Measurements from ENCODE around the gene TNIK.

TNIK gene

DNA sequence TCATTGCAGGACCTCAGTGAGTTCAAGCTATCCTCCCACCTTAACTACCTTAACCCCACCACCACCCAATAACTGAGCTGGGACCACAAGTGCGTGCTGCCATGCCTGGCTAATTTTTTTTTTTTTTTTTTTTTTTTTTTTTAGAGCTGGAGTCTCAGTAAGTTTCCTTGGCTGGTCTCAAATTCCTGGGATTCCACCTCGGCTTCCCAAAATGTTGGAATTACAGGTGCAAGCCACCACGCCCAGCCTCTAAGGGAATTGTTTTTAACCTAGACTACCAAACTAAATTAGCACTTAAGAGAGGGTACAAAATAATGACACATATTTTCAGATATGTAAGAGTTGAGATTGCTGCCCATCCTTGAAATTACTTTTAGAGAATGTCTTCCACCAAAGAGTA is 4.3 kb upstream of the TNIK start:
- H3K4me3 ChIP-seq (ENCODE audit: low read length, poor library complexity, severe bottlenecking), result no peak overlapping the region
- peaks cover 19% of the 10 kb centered on the region for H3K4me1 ChIP-seq (ENCODE audit: insufficient read depth, low read length, poor library complexity, severe bottlenecking)
- no peaks in the 10 kb centered on the region for H3K36me3 ChIP-seq (ENCODE audit: insufficient read depth, low read length)
- H3K4me2 ChIP-seq (ENCODE audit: low read depth, low read length, poor library complexity, severe bottlenecking), result no peak overlapping the region
- no peak overlapping the region for H3K9ac ChIP-seq (ENCODE audit: low read depth, low read length, poor library complexity, severe bottlenecking)
- H3F3A ChIP-seq (ENCODE audit: low read depth), result no peaks in the 10 kb centered on the region
- H4K20me1 ChIP-seq (ENCODE audit: insufficient read depth, low read length, poor library complexity, severe bottlenecking), result no peaks in the 10 kb centered on the region
- no peaks in the 10 kb centered on the region for H3K9me2 ChIP-seq (replicated peaks; ENCODE audit: low read depth, low read length)
- no peaks in the 10 kb centered on the region for H3K9me3 ChIP-seq (ENCODE audit: insufficient read depth, low read depth, low read length)
- peaks cover 26% of the 10 kb centered on the region for H3K79me2 ChIP-seq (ENCODE audit: insufficient read depth, low read length)
- no peak overlapping the region for H2AFZ ChIP-seq (ENCODE audit: low read length)
- no peaks in the 10 kb centered on the region for H3K27me3 ChIP-seq (ENCODE audit: insufficient read depth, low read length, poor library complexity, severe bottlenecking)
- TF ChIP-seq, protein P1, sequence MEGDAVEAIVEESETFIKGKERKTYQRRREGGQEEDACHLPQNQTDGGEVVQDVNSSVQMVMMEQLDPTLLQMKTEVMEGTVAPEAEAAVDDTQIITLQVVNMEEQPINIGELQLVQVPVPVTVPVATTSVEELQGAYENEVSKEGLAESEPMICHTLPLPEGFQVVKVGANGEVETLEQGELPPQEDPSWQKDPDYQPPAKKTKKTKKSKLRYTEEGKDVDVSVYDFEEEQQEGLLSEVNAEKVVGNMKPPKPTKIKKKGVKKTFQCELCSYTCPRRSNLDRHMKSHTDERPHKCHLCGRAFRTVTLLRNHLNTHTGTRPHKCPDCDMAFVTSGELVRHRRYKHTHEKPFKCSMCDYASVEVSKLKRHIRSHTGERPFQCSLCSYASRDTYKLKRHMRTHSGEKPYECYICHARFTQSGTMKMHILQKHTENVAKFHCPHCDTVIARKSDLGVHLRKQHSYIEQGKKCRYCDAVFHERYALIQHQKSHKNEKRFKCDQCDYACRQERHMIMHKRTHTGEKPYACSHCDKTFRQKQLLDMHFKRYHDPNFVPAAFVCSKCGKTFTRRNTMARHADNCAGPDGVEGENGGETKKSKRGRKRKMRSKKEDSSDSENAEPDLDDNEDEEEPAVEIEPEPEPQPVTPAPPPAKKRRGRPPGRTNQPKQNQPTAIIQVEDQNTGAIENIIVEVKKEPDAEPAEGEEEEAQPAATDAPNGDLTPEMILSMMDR (conservative IDR thresholded peaks at IDR 0.05; ENCODE audit: low read length), result no peak
- TF ChIP-seq EZH2phosphoT487 (IDR thresholded peaks at IDR 0.05; ENCODE audit: borderline replicate concordance), result no peak

GRCh38 chr3:171462224-171462623 is 2.0 kb upstream of the TNIK start:
- Histone ChIP-seq H3K9me3 (ENCODE audit: insufficient read depth, low read depth, low read length) (no peaks in the 10 kb centered on the region), H3K4me1 (ENCODE audit: insufficient read depth, low read length, poor library complexity, severe bottlenecking) (peaks cover 23% of the 10 kb centered on the region), H3K36me3 (ENCODE audit: insufficient read depth, low read length) (no peaks in the 10 kb centered on the region), H3K79me2 (ENCODE audit: insufficient read depth, low read length) (peaks cover 46% of the 10 kb centered on the region), H3K4me2 (ENCODE audit: low read depth, low read length, poor library complexity, severe bottlenecking) (peak overlapping the region; percentile 87), H3K4me3 (ENCODE audit: low read length, poor library complexity, severe bottlenecking) (peak overlapping the region; percentile 85), H4K20me1 (ENCODE audit: insufficient read depth, low read length, poor library complexity, severe bottlenecking) (peaks cover 7% of the 10 kb centered on the region), H2AFZ (ENCODE audit: low read length) (no peak overlapping the region; the same call in 1 of the 2 replicates), H3K9ac (ENCODE audit: low read depth, low read length, poor library complexity, severe bottlenecking) (peak overlapping the region; percentile 84), H3F3A (ENCODE audit: low read depth) (0 out of 2 replicates have a peak, but pooled peaks cover 3% of the 10 kb centered on the region), H3K9me2 (replicated peaks; ENCODE audit: low read depth, low read length) (no peaks in the 10 kb centered on the region), H3K27me3 (ENCODE audit: insufficient read depth, low read length, poor library complexity, severe bottlenecking) (no peaks in the 10 kb centered on the region)
- TF ChIP-seq, protein P1 (conservative IDR thresholded peaks at IDR 0.05; ENCODE audit: low read length), result no peak
- no peak for TF ChIP-seq EZH2phosphoT487 (IDR thresholded peaks at IDR 0.05; ENCODE audit: borderline replicate concordance)

- Histone ChIP-seq H3K4me3 (ENCODE audit: low read length, poor library complexity, severe bottlenecking) (peak overlapping the region; percentile 85), H3K4me2 (ENCODE audit: low read depth, low read length, poor library complexity, severe bottlenecking) (peak overlapping the region; percentile 87), H3K9ac (ENCODE audit: low read depth, low read length, poor library complexity, severe bottlenecking) (peak overlapping the region; percentile 84), H2AFZ (ENCODE audit: low read length) (peak overlapping the region; percentile 96), H3K27me3 (ENCODE audit: insufficient read depth, low read length, poor library complexity, severe bottlenecking) (no peaks in the 10 kb centered on the region), H3K9me3 (ENCODE audit: insufficient read depth, low read depth, low read length) (no peaks in the 10 kb centered on the region), H3K79me2 (ENCODE audit: insufficient read depth, low read length) (peaks cover 53% of the 10 kb centered on the region), H3K4me1 (ENCODE audit: insufficient read depth, low read length, poor library complexity, severe bottlenecking) (peaks cover 30% of the 10 kb centered on the region), H4K20me1 (ENCODE audit: insufficient read depth, low read length, poor library complexity, severe bottlenecking) (peaks cover 14% of the 10 kb centered on the region), H3F3A (ENCODE audit: low read depth) (0 out of 2 replicates have a peak, but pooled peaks cover 3% of the 10 kb centered on the region), H3K9me2 (replicated peaks; ENCODE audit: low read depth, low read length) (no peaks in the 10 kb centered on the region), H3K36me3 (ENCODE audit: insufficient read depth, low read length) (no peaks in the 10 kb centered on the region)
- no peak for TF ChIP-seq EZH2phosphoT487 (IDR thresholded peaks at IDR 0.05; ENCODE audit: borderline replicate concordance)
- TF ChIP-seq, protein P1 (conservative IDR thresholded peaks at IDR 0.05; ENCODE audit: low read length), result no peak
These were observed 1.3 kb upstream of the TNIK start for GRCh38 chr3:171461525-171461917.

Data from Loucy (cell line).